Panc1 (cell line): Measurements from ENCODE around the gene SFRP4. TPM values are rescaled to one million over a fixed set of nuclear protein-coding genes. Genes with fewer than 3 reads are reported as not detected.

Source experiments
- ATAC-seq: fragments of 200-7000 bp; cut with Tn5 transposase; 2 replicates; pipeline ENCODE4 v1.9.1; 2020; ENCODE audit warnings: mild to moderate bottlenecking, moderate library complexity
- BruUV-seq: library from RNA; stranded (reverse); fragments of 400-500 nt; replicated peaks from 2 replicates; lab custom pipeline; 2021; lab: Mats Ljungman, UMichigan
- CTCF ChIA-PET: fragments of 300-600 bp; sonication (Branson Sonifier 250); formaldehyde crosslinking; loops from one replicate; lab custom pipeline; 2022; ENCODE audit warnings: antibody characterized with exemption; lab: Charles Lee
- POLR2A ChIA-PET: fragments of 300-600 bp; sonication (Branson Sonifier 250); formaldehyde crosslinking; loops from one replicate; lab custom pipeline; 2022; ENCODE audit warnings: antibody characterized with exemption; lab: Charles Lee
- DNase-seq: peaks from one replicate; pipeline ENCODE4 v3.0.0-alpha.2; 2010; ENCODE audit warnings: low read depth, low spot score
- H3K27ac ChIP-seq: 2 replicates; pipeline ENCODE4 v1.5.1; 2011; ENCODE audit warnings: mild to moderate bottlenecking, low read length, inconsistent platforms
- H3K27me3 ChIP-seq: fragments of 200-500 bp; sonication (Bioruptor generic); 2 replicates; pipeline ENCODE4 v1.6.0; 2014; ENCODE audit warnings: low read length, inconsistent platforms; ENCODE audit not compliant: control insufficient read depth, insufficient read depth
- H3K36me3 ChIP-seq: fragments of 200-500 bp; sonication (Bioruptor generic); 2 replicates; pipeline ENCODE4 v1.5.1; 2014; ENCODE audit warnings: inconsistent platforms, mild to moderate bottlenecking, low read length, moderate library complexity; ENCODE audit not compliant: control insufficient read depth, insufficient read depth
- H3K4me1 ChIP-seq: 2 replicates; pipeline ENCODE4 v1.5.1; 2011; ENCODE audit warnings: inconsistent platforms, mild to moderate bottlenecking, low read length, moderate library complexity; ENCODE audit not compliant: control insufficient read depth, insufficient read depth
- H3K4me3 ChIP-seq, 2 experiments: 2 replicates each; pipeline ENCODE4 v1.5.1; 2011 to 2012; ENCODE audit warnings: low read depth in 2 of 2, low read length in 2 of 2, mild to moderate bottlenecking in 2 of 2, inconsistent platforms in 1 of 2, moderate library complexity in 1 of 2
- H3K9me3 ChIP-seq: fragments of 200-500 bp; sonication (Bioruptor generic); 2 replicates; pipeline ENCODE4 v1.5.1; 2014; ENCODE audit warnings: low read depth, mild to moderate bottlenecking, inconsistent platforms, low read length, moderate library complexity; ENCODE audit not compliant: control insufficient read depth, insufficient read depth
- CTCF ChIP-seq: fragments of 450-650 bp; IDR thresholded peaks from 2 replicates; pipeline ENCODE4 v1.5.1; 2017; ENCODE audit warnings: mild to moderate bottlenecking
- POLR2AphosphoS5 ChIP-seq: IDR thresholded peaks from 2 replicates; pipeline ENCODE4 v1.6.1; 2012; ENCODE audit warnings: mild to moderate bottlenecking, low read depth, low read length, moderate library complexity
- REST ChIP-seq, 2 experiments: IDR thresholded peaks; 2 replicates each; pipeline ENCODE4 v1.6.1; 2011 to 2012; ENCODE audit warnings: low read depth in 2 of 2, control low read depth in 1 of 2, low read length in 1 of 2, mild to moderate bottlenecking in 1 of 2, moderate library complexity in 1 of 2; ENCODE audit not compliant: insufficient read depth in 1 of 2
- SIN3A ChIP-seq: IDR thresholded peaks from 2 replicates; pipeline ENCODE4 v1.6.1; 2012; ENCODE audit warnings: low read depth, mild to moderate bottlenecking, low read length, moderate library complexity, borderline replicate concordance; ENCODE audit not compliant: insufficient read depth
- TCF7L2 ChIP-seq: IDR thresholded peaks from 2 replicates; pipeline ENCODE4 v1.6.1; 2011; ENCODE audit warnings: mild to moderate bottlenecking, low read depth, low read length, inconsistent platforms
- in situ Hi-C: cut with HindIII; loops from 2 replicates; pipeline ENCODE4 v1.10.0; 2016; ENCODE audit warnings: low sequenced_read_pairs, low pct_unique_long_range_greater_than_20kb
- intact Hi-C: fragments of 100-400 bp; cut with micrococcal nuclease; formaldehyde crosslinking; loops from one replicate; pipeline ENCODE4 v1.10.0; 2022; ENCODE audit not compliant: unreplicated experiment
- total RNA-seq: library from RNA; stranded (reverse); gene quantifications from one replicate; pipeline ENCODE4 v1.2.1, GENCODE V29; 2021; ENCODE audit not compliant: unreplicated experiment

The SFRP4 gene
- total RNA-seq, 1 experiment from 2014 or later = 0.74 TPM

GRCh38 chr7:37944737-37945054, 28.1 kb upstream of the SFRP4 start:
- in situ Hi-C loops (no loop called here), intact Hi-C loops (no loop called here)
- DNase-seq (no peak), ATAC-seq (peak; percentile 13; the same call in 1 of the 2 replicates)
- Histone ChIP-seq H3K4me3 (no peak overlapping the region), H3K9me3 (no peaks in the 10 kb centered on the region), H3K4me1 (peaks cover 31% of the 10 kb centered on the region), H3K27me3 (no peaks in the 10 kb centered on the region), H3K36me3 (no peaks in the 10 kb centered on the region), H3K27ac (no peak overlapping the region)
- ChIA-PET POLR2A (no interaction called here), CTCF (interaction anchor here (1.8 kb wide), 1 partner anchor 28 kb away, joined by 8 read pairs; the partner anchor contains the start of gene SFRP4)
- TF ChIP-seq POLR2AphosphoS5 = no peak
- no peak for TF ChIP-seq REST (IDR thresholded peaks at IDR 0.05; ENCODE audit: insufficient read depth in 1 of 2, low read depth in 2 of 2, low read length in 1 of 2)
- TF ChIP-seq SIN3A = no peak
- no peak for TF ChIP-seq CTCF
- TF ChIP-seq TCF7L2 = no peak
- BruUV-seq = no TSS peak

- ATAC-seq (peak; percentile 43; the same call in 1 of the 2 replicates), DNase-seq (no peak)
- H3K27ac ChIP-seq = no peak overlapping the region
- in situ Hi-C loops = no loop called here
- no peak for TF ChIP-seq SIN3A
- TF ChIP-seq POLR2AphosphoS5 = no peak
- TF ChIP-seq TCF7L2 = no peak
- TF ChIP-seq REST (IDR thresholded peaks at IDR 0.05; ENCODE audit: insufficient read depth in 1 of 2, low read depth in 2 of 2, low read length in 1 of 2) = no peak
- TF ChIP-seq CTCF = no peak
- CTCF ChIA-PET = interaction anchor here (1.8 kb wide), 1 partner anchor 28 kb away, joined by 8 read pairs; the partner anchor contains the start of gene SFRP4
- H3K9me3 ChIP-seq = no peaks in the 10 kb centered on the region
- H3K4me1 ChIP-seq = peaks cover 31% of the 10 kb centered on the region
- no peak overlapping the region for H3K4me3 ChIP-seq
- BruUV-seq = no TSS peak
- intact Hi-C loops = no loop called here
- POLR2A ChIA-PET = no interaction called here
- no peaks in the 10 kb centered on the region for H3K36me3 ChIP-seq
- H3K27me3 ChIP-seq = no peaks in the 10 kb centered on the region
Measured at GRCh38 chr7:37943905-37944736, 27.5 kb upstream of the SFRP4 start.
